Middle frontal gyrus (tissue), 1 donor: Measurements from ENCODE around the gene GALNT12.

Experiments
- DNase-seq: peaks from one replicate; pipeline ENCODE4 v3.0.0-alpha.2; 2015; ENCODE audit warnings: low spot score; ENCODE audit errors: extremely low spot score

Gene GALNT12

GRCh38 chr9:98801561-98801960 lies 5.9 kb upstream of the GALNT12 start:
- no peak for DNase-seq

GRCh38 chr9:98801969-98802371 lies 5.5 kb upstream of the GALNT12 start:
- no peak for DNase-seq

GRCh38 chr9:98804083-98804482 lies 3.4 kb upstream of the GALNT12 start:
- DNase-seq = no peak

GRCh38 chr9:98805506-98806272 lies 1.8 kb upstream of the GALNT12 start:
- no peak for DNase-seq

- no peak for DNase-seq
Measured at GRCh38 chr9:98806394-98807035, 955 bp upstream of the GALNT12 start.

- DNase-seq = no peak
Measured at GRCh38 chr9:98807814-98808195, 335 bp downstream of the GALNT12 start.

- no peak for DNase-seq
Measured at GRCh38 chr9:98808411-98808815, 943 bp downstream of the GALNT12 start.

- no peak for DNase-seq
Measured at GRCh38 chr9:98808875-98809274, 1.4 kb downstream of the GALNT12 start.

- DNase-seq = no peak
Measured at GRCh38 chr9:98809311-98810101, 2.0 kb downstream of the GALNT12 start.

- no peak for DNase-seq
Measured at GRCh38 chr9:98810102-98810842, 2.8 kb downstream of the GALNT12 start.

GRCh38 chr9:98811051-98811650 lies 3.7 kb downstream of the GALNT12 start:
- no peak for DNase-seq

- no peak for DNase-seq
Measured at GRCh38 chr9:98815391-98815951, 8.0 kb downstream of the GALNT12 start.

GRCh38 chr9:98818764-98819163 lies 11.3 kb downstream of the GALNT12 start:
- DNase-seq = no peak

- no peak for DNase-seq
Measured at GRCh38 chr9:98819231-98819630, 11.8 kb downstream of the GALNT12 start.

GRCh38 chr9:98821831-98822230 lies 14.4 kb downstream of the GALNT12 start:
- no peak for DNase-seq

- no peak for DNase-seq
Measured at GRCh38 chr9:98822661-98823060, 15.2 kb downstream of the GALNT12 start.

- no peak for DNase-seq
Measured at GRCh38 chr9:98823666-98824334, 16.3 kb downstream of the GALNT12 start.

- DNase-seq = no peak
Measured at GRCh38 chr9:98825414-98825813, 17.9 kb downstream of the GALNT12 start.

GRCh38 chr9:98826716-98827115 lies 19.2 kb downstream of the GALNT12 start:
- DNase-seq = no peak

- no peak for DNase-seq
Measured at GRCh38 chr9:98829766-98830165, 22.3 kb downstream of the GALNT12 start.
